Activated naive CD4-positive, alpha-beta T cell treated with anti-CD3 and anti-CD28 coated beads for 36 hours (primary cell): ENCODE measurements around the gene POLR2E. TPM values are rescaled to one million over a fixed set of nuclear protein-coding genes. Genes with fewer than 3 reads are reported as not detected.
A peak's percentile ranks its signal among the peaks of the same experiment; 100 is the strongest.

Experiments used
- CTCF ChIA-PET: fragments of 350-600 bp; sonication (Branson Sonifier 250); formaldehyde crosslinking; loops from one replicate; lab custom pipeline; 2021; ENCODE audit warnings: antibody characterized with exemption; lab: Charles Lee
- DNase-seq: peaks from one replicate; pipeline ENCODE4 v3.0.0-alpha.2; 2020
- H3K27ac Mint-ChIP-seq: one replicate; pipeline ENCODE4 v1.8.0; 2021; ENCODE audit warnings: mild to moderate bottlenecking, mixed read lengths
- H3K27me3 Mint-ChIP-seq: one replicate; pipeline ENCODE4 v1.8.0; 2021; ENCODE audit warnings: low read depth, mixed read lengths
- H3K36me3 Mint-ChIP-seq: one replicate; pipeline ENCODE4 v1.8.0; 2021; ENCODE audit warnings: low read depth, mixed read lengths
- H3K4me1 Mint-ChIP-seq: one replicate; pipeline ENCODE4 v1.8.0; 2021; ENCODE audit warnings: low read depth, mixed read lengths
- H3K4me3 Mint-ChIP-seq: one replicate; pipeline ENCODE4 v1.8.0; 2021; ENCODE audit warnings: mild to moderate bottlenecking, moderate library complexity, mixed read lengths
- H3K9me3 Mint-ChIP-seq: one replicate; pipeline ENCODE4 v1.8.0; 2021; ENCODE audit warnings: mixed read lengths
- intact Hi-C: fragments of 100-400 bp; cut with micrococcal nuclease; formaldehyde crosslinking; loops from one replicate; pipeline ENCODE4 v1.15.1; 2023
- total RNA-seq, 2 experiments: library from RNA; stranded (reverse); gene quantifications; one replicate each; pipeline ENCODE4 v1.2.3, GENCODE V29; 2021

The POLR2E gene
- total RNA-seq, 2 experiments from 2014 or later: 238 to 258 TPM

DNA sequence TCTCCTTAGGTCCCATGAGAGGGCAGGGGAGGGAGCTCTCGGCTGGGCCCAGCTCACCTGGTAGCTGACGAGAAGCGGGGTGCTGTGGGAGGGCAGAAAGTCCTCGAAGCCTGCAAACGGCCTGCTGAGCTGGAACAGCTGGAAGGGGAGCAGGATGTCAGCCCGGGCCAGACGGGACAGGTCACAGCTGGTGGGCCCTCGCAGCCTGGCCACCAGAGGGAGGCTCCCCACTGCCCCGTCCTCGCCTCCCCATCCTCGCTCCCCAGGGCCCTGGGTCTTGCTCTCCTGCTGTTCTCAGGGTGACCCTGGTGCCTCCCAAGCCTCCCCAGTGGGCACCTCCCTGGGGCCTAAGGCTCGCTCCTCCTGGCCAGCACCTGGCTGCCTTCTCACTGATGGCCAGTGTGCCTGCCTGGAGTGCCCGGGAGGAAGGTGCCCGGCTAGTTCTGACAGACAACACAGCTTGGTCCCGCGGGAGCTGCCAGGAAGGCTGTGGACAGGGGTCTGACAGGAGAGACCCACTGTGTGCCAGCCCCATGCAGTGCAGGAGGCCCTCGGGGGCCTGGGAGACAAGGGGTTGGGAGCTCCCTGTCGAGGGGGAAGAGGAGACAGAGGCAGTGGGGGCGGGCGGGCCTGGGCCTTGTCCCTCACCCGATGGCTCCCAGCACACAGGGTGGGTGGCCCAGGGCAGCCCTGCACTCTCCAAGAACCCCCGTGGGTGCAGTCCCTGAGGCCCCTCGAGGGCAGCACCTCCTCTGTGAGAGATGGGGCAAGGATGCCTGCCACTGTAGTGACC is 28.9 kb upstream of the POLR2E start:
- Mint-ChIP-seq H3K27me3 (no peaks in the 10 kb centered on the region), H3K4me1 (peaks cover 11% of the 10 kb centered on the region), H3K36me3 (peaks cover 45% of the 10 kb centered on the region), H3K4me3 (no peak overlapping the region), H3K9me3 (no peaks in the 10 kb centered on the region), H3K27ac (no peak overlapping the region)
- intact Hi-C loops: no loop called here
- CTCF ChIA-PET: interaction anchor here (0.6 to 1.7 kb wide), 3 partner anchors 10 to 204 kb away, joined by 3 to 11 read pairs (median 3); no protein-coding TSS in a partner anchor
- DNase-seq: no peak

- peaks cover 9% of the 10 kb centered on the region for H3K4me1 Mint-ChIP-seq
- intact Hi-C loops: no loop called here
- H3K27ac Mint-ChIP-seq: no peak overlapping the region
- H3K4me3 Mint-ChIP-seq: no peak overlapping the region
- no peak for DNase-seq
- H3K9me3 Mint-ChIP-seq: no peaks in the 10 kb centered on the region
- H3K36me3 Mint-ChIP-seq: peaks cover 48% of the 10 kb centered on the region
- no peaks in the 10 kb centered on the region for H3K27me3 Mint-ChIP-seq
- CTCF ChIA-PET: interaction anchor here (0.6 to 1.7 kb wide), 3 partner anchors 10 to 203 kb away, joined by 3 to 11 read pairs (median 3); no protein-coding TSS in a partner anchor
Observed at GRCh38 chr19:1123381-1123780, 28.2 kb upstream of the POLR2E start.

DNA sequence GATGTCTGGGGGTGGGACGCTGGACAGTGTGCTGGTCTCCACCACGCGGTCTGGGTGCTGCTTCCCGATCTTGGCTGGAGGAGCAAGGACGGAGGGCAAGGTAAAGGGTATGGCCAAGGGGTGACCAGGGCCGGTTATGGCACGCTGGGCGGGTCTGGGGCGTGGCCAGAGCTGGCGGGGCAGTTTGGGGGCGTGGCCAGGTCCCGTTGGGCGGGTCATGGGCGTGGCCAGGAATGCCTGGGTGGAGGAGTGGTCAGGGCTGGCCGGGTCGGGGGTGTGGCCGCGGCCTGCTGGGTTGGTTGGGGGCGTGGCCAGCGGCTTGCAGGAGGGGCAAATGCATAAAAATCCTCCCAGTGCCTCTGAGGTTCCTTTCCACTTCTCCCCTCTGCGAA is 27.8 kb upstream of the POLR2E start:
- Mint-ChIP-seq H3K9me3 (no peaks in the 10 kb centered on the region), H3K27me3 (no peaks in the 10 kb centered on the region), H3K4me1 (peaks cover 9% of the 10 kb centered on the region), H3K27ac (peak overlapping the region; percentile 73), H3K4me3 (no peak overlapping the region), H3K36me3 (peaks cover 52% of the 10 kb centered on the region)
- DNase-seq: peak; percentile 67
- CTCF ChIA-PET: interaction anchor here (1.7 kb wide), 1 partner anchor 9 kb away, joined by 11 read pairs; no protein-coding TSS in a partner anchor
- intact Hi-C loops: no loop called here

DNA sequence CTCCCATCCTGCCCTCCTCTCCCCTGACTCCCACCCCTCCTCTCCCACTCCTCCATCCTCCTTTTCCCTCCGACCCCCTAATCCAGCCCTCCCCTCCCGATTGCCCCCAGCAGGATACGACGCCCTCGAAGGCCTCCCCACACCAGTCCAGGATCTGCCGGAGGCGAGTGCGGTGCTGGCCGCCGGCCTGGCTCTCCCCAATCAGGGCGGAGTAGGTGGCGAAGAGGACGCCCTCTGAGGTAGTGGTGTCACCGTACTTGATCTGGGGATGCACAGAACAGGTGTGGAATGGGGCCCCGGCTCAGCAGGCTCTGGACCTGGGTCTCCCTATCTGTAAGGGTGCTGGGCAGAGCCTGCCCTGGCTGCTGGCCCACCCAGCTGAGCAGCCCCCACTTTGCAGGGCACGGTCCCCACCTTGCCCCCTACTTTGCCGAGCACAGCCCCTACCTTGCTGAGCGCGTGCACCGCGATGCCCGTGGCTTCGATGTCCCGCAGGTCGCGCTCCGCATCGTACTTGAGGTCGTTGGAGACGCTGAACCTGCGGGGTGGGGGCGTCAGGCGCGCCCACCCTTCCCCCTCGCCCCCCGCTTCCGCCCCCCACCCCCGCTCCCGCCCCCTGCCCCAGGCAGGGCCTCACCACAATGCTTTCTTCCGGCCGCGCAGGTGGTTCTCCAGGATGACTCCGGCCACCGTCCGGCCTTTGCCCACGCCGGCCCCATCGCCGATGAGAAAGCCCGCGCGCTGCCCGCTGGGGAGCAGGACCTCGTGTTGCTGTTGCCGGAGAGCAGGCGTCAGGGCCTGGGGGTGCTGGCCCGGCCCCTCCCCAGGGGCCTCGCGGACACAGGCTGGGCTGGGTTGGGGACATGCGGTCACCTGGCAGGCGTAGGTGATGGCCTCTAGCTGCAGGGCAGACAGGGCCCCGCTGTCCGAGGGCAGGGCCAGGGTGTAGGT is 27.1 kb upstream of the POLR2E start:
- CTCF ChIA-PET: no interaction called here
- intact Hi-C loops: no loop called here
- no peaks in the 10 kb centered on the region for H3K27me3 Mint-ChIP-seq

GRCh38 chr19:1121395-1121794 is 26.2 kb upstream of the POLR2E start:
- Mint-ChIP-seq H3K27me3 (no peaks in the 10 kb centered on the region), H3K4me3 (no peak overlapping the region), H3K9me3 (no peaks in the 10 kb centered on the region), H3K36me3 (peaks cover 43% of the 10 kb centered on the region), H3K4me1 (no peaks in the 10 kb centered on the region), H3K27ac (peak overlapping the region; percentile 59)
- no peak for DNase-seq
- CTCF ChIA-PET: no interaction called here
- intact Hi-C loops: no loop called here

More for the DNA sequence above, 27.1 kb upstream of the POLR2E start:
- H3K4me1 Mint-ChIP-seq: peaks cover 5% of the 10 kb centered on the region
- H3K9me3 Mint-ChIP-seq: no peaks in the 10 kb centered on the region
- no peak overlapping the region for H3K27ac Mint-ChIP-seq
- no peak for DNase-seq
- H3K4me3 Mint-ChIP-seq: no peak overlapping the region
- peaks cover 48% of the 10 kb centered on the region for H3K36me3 Mint-ChIP-seq

- intact Hi-C loops: no loop called here
- no peak overlapping the region for H3K27ac Mint-ChIP-seq
Observed at GRCh38 chr19:1119475-1120217, 24.5 kb upstream of the POLR2E start.

GRCh38 chr19:1118999-1119398 is 23.8 kb upstream of the POLR2E start:
- H3K9me3 Mint-ChIP-seq: no peaks in the 10 kb centered on the region
- peaks cover 42% of the 10 kb centered on the region for H3K36me3 Mint-ChIP-seq
- H3K4me1 Mint-ChIP-seq: peaks cover 3% of the 10 kb centered on the region
- CTCF ChIA-PET: no interaction called here
- H3K4me3 Mint-ChIP-seq: no peak overlapping the region
- H3K27ac Mint-ChIP-seq: no peak overlapping the region
- DNase-seq: no peak
- intact Hi-C loops: no loop called here
- H3K27me3 Mint-ChIP-seq: no peaks in the 10 kb centered on the region

More at GRCh38 chr19:1119475-1120217, 24.5 kb upstream of the POLR2E start:
- Mint-ChIP-seq H3K36me3 (peaks cover 43% of the 10 kb centered on the region), H3K9me3 (no peaks in the 10 kb centered on the region), H3K27me3 (no peaks in the 10 kb centered on the region), H3K4me1 (peaks cover 2% of the 10 kb centered on the region), H3K4me3 (no peak overlapping the region)
- DNase-seq: no peak
- CTCF ChIA-PET: interaction anchor here (0.6 kb wide), 1 partner anchor 17 kb away, joined by 3 read pairs; no protein-coding TSS in a partner anchor

DNA sequence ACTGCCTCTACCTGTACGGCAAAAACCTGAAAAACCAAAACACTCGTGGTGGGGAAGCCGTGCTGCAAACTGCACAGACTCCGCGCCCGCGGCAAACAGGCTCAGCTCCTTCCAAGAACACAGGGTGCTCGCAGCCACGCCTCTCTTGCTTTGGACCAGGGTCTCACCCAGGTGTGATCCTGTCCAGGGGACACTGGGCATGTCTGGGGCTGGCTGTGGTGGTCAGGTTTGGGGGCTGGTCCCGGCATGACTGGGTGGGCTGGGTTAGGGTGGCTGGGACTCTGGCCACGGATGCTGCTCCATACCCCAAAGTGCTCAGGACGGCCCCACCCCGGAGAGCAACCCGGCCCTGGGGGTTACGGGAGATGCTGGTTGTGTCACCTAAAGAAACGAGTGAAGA is 22.5 kb upstream of the POLR2E start:
- CTCF ChIA-PET: no interaction called here
- no peaks in the 10 kb centered on the region for H3K27me3 Mint-ChIP-seq
- H3K36me3 Mint-ChIP-seq: peaks cover 36% of the 10 kb centered on the region
- intact Hi-C loops: no loop called here
- H3K4me3 Mint-ChIP-seq: no peak overlapping the region
- peaks cover 6% of the 10 kb centered on the region for H3K4me1 Mint-ChIP-seq
- H3K9me3 Mint-ChIP-seq: no peaks in the 10 kb centered on the region
- no peak overlapping the region for H3K27ac Mint-ChIP-seq
- no peak for DNase-seq

DNA sequence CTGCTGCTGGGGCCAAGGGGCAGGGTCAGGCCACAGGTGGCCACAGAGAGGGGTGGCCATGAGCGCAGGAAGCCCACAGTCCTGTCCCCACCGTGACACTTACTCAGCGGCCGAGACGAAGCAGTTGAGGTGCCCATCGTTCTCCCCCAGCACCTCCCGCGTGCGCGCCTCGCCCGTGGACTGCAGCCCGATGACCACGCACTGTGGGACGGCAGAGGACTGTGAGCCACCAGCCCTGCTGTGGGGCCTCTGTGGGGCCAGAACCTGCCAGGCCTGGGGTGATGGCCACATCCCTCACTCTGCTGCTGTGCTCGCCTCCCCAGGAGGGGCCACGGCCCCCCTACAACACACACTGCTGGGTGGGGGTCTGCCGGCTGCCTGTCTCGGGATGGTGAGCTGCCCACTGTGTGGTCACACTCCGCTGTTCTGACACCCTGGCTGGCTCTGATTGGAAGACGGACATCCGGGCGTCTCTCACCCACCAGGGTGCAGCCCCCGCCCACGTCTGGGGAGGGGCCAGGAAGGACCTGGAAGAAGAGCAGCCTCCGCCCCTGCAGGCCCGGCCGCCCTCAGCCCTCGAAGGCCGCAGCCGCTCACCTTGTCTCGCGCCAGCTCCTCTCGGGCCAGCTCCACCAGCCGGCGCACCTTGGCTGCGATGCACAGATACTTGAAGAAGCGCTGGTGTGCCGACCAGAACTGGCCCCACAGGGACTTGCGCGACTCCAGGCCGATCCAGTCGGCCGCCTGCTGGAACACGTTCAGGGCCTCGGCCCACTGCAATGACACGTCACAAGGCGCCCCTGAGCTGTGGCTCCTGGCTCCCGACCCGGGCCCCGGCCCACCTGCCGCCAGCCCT is 21.8 kb upstream of the POLR2E start:
- DNase-seq: no peak
- intact Hi-C loops: no loop called here
- no peak overlapping the region for H3K27ac Mint-ChIP-seq
- no peaks in the 10 kb centered on the region for H3K9me3 Mint-ChIP-seq
- H3K36me3 Mint-ChIP-seq: peaks cover 34% of the 10 kb centered on the region
- H3K27me3 Mint-ChIP-seq: no peaks in the 10 kb centered on the region
- H3K4me3 Mint-ChIP-seq: no peak overlapping the region
- CTCF ChIA-PET: interaction anchor here (0.9 kb wide), 1 partner anchor 103 kb away, joined by 3 read pairs; no protein-coding TSS in a partner anchor
- H3K4me1 Mint-ChIP-seq: peaks cover 6% of the 10 kb centered on the region

DNA sequence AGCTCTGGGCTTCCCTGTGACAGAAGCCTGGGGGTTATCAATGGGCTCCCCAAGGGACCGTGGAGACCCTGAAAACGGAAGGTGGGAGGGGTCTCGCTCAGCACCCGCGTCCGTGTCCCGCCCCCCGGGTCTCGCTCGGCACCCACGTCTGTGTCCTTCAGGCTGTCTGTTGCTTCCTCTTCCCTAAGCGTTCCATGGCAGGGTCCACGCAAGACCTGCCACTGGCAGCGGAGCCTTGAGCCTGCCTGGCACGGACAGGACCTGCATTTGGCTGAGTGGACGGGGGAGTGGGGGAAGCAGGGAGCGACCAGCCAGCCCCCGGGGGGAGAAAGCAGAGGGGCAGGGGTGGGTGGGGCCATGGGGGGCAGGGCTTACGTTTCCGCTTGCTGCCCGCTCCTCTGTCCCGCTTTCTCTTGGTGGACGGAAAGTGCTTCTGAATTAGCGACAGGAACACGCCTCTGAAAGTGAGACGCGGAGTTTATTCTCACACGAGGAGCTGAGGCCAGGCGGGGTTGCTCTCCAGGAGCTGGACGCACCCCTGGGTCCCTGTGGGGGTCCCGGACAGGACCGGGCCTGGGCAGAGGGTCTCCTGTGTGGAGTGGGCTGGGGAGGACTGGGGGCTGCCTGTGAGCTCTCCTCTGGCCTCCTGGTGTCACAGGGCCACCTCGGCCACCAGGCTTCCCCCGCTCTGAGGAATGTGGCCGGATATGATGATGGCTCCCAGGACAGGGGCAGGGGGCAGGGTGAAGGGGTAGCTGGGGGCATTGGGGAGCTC is 20.7 kb upstream of the POLR2E start:
- H3K36me3 Mint-ChIP-seq: peaks cover 23% of the 10 kb centered on the region
- no peak overlapping the region for H3K27ac Mint-ChIP-seq
- H3K4me3 Mint-ChIP-seq: no peak overlapping the region
- peaks cover 6% of the 10 kb centered on the region for H3K4me1 Mint-ChIP-seq
- no peak for DNase-seq
- intact Hi-C loops: no loop called here
- no peaks in the 10 kb centered on the region for H3K9me3 Mint-ChIP-seq
- CTCF ChIA-PET: interaction anchor here (0.9 to 1.0 kb wide), 2 partner anchors 15 to 105 kb away, joined by 3 to 5 read pairs; no protein-coding TSS in a partner anchor
- no peaks in the 10 kb centered on the region for H3K27me3 Mint-ChIP-seq
